HK-2 (cell line): ENCODE data around the gene KLHL3.
"Not testable (repeated sequence)": the region's sequence is repeated elsewhere in the genome, so short reads cannot be mapped to it uniquely, and the experiment has no call there.

ENCODE experiments used
- DNase-seq: peaks from one replicate; pipeline ENCODE4 v3.0.0-alpha.2; 2018; ENCODE audit not compliant: unreplicated experiment

KLHL3 gene, protein sequence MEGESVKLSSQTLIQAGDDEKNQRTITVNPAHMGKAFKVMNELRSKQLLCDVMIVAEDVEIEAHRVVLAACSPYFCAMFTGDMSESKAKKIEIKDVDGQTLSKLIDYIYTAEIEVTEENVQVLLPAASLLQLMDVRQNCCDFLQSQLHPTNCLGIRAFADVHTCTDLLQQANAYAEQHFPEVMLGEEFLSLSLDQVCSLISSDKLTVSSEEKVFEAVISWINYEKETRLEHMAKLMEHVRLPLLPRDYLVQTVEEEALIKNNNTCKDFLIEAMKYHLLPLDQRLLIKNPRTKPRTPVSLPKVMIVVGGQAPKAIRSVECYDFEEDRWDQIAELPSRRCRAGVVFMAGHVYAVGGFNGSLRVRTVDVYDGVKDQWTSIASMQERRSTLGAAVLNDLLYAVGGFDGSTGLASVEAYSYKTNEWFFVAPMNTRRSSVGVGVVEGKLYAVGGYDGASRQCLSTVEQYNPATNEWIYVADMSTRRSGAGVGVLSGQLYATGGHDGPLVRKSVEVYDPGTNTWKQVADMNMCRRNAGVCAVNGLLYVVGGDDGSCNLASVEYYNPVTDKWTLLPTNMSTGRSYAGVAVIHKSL

DNA sequence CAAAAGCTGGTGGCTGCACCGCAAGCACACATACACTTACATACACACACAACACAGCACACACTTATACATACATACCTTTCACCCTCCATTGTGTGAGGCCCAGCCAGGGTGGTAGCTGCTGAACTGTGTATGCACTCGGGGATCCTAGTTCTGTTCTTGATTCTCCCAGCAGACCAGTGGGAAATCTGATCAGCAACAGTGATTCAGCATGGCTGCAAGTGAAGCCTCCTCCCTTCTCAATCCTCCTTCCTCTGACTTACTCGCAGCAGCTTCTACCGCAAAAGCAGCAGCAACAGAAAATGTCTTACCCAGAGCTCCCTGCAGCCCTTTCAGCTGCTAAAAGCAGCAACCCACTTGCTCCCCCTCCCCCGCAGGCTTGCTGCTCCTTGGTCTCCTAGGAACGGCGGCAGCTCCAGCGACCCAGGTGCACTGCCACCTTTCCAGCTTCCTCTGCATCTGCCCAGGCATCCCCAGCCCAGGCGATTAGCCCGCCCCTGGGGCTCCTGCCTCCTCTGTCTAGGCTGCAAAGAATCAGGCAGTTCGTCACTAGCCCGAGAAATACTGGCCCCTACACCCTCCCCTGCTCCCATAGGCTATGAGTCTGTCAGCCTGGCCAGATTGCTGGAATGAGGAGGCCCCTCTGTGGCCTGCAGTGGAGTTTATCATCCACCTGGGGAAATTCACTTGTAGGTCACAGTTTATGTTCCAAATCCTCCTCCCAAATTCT is at the start of gene KLHL3:
KLHL3 (minus strand) TSS at position 535 of the 730 bp plus-strand sequence; CDS start at position 92, 443 bp downstream.
- no peak for DNase-seq

DNA sequence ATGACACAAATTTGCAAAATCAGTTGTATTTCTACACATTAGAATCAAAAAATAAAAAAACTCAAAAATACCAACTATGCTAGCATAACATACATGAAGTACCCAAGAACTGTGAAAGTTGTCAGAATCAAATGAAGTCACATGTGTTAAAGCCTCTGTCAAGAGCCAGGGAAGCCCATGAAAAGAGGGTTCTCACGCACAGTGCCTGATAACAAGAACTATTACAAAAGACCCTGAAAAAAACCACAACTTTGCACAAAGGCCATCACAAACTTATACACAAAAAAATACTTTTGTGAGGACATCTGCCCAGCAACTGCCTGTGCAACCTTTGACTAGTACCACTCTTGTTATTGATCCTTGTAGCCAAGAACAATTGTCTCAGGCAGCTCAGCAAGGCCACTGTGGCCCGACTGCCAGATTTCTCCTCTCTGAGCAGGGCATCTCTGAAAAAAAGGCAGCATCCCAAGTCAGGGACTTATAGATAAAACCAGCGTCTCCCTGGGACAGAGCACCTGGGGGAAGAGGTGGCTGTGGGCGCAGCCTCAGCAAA is 47.2 kb upstream of the KLHL3 start:
- DNase-seq, result no peak

DNA sequence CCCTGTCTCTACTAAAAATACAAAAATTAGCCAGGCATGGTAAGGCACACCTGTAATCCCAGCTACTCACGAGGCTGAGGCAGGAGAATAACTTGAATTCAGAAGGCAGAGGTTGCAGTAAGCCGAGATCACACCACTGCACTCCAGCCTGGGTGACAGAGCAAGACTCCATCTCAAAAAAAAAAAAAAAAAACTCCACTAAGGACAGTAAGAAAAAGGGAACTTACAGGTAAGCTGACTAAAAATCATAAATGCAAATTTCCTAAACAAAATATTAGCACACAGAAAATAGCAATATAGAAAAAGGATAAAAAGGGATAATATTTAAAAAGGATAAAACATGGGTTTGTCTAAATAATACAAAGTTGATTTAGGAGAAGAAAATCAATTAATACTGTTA is 46.2 kb upstream of the KLHL3 start:
- DNase-seq, result no peak

DNA sequence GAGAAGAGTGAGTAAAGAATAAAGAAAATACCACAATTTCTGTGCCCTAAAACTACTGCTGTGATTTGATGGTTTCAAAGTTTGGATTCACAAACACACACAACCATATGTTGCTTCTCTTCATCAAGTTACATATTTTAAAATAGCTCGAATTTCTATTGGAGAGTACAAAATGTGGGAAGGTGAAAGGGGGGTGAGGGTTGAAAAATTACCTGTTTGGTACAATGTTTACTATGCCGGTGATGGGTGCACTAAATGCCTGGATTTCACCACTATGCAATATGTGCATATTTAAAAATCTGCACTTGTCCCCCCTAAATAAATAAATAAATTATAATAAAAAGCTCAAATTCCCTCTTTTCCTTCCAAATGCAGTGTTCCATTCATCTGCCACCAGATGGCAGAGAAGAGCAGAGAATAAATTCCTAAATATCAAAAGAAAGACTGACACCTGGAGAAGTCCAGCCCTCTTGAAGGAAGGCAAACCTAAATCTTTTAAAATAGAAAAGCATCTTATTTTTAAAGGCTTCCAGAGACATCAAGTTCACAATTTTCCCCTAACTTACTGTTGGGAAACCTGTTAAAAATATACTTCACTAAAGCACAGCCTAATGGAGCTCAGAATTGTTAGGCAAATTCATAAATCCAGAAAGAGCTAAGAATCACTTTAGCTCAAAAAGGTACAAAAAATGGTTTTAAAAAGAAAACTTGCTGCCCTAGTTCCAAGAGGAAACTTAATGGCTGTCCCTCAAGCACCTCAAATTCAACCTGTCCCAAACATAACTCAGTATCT is 43.1 kb upstream of the KLHL3 start:
- DNase-seq, result no peak

DNA sequence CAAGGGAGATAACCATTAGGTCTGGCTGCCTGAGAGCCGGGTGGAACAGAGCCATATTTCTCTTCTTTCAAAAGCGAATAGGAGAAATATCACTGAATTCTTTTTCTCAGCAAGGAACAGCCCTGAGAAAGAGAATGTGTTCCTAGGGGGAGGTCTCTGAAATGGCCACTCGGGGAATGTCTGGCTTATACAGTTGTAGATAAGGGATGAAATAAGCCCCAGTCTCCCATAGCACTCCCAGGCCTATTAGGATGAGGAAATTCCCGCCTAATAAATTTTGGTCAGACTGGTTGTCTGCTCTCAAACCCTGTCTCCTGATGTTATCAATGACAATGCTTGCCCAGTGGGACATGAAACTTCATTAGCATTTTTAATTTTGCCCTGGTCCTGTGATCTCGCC is 32.0 kb upstream of the KLHL3 start:
- not testable (repeated sequence) for DNase-seq

DNA sequence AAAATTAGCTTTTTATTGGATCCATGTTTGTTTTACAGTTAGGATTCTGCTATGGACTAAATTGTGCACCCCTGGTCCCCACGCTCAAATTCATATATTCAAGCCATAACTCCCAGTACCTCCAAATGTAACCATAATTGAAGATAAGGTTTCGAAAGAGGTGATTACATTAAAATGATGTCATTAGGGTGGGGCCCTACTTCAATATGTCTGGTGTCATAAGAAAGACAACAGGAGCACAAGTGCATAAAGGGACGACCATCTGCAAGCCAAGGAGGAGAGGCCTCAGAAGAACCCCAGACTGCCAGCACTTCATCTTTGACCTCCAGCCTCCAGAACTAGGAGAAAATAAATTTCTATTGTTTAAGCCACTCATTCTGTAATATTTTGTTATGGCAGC is 25.7 kb upstream of the KLHL3 start:
- no peak for DNase-seq

DNA sequence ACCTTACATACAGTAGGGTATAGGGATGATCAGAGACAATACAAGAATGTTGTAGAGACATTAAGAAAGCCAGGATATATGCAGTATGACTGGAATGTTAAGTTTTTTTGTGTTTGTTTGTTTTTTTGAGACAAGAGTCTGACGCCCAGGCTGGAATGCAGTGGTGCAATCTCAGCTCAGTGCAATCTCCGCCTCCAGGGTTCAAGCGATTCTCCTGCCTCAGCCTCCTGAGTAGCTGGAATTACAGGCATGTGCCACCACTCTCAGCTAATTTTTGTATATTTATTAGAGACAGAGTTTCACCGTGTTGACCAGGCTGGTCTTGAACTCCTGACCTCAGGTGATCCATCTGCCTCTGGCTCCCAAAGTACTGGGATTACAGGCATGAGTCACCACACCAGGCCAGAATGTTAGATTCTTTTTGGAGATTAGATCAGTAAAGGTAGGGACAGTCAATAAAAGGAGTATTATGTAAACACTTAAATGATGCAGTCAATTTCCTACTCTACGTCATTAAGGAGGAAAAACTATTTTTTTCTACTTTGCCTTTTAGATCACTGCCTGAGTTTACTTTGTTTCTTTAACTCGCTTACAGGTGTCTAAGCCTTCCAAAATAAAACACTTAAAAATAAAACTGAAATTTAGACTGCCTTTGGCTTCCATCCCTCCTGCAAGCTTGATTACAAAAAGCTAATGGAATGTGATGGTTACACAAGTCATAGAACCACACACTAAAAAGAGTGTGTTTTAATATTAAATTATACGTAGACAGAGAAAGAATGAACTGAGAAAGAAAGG is 25.0 kb upstream of the KLHL3 start:
- no peak for DNase-seq

DNA sequence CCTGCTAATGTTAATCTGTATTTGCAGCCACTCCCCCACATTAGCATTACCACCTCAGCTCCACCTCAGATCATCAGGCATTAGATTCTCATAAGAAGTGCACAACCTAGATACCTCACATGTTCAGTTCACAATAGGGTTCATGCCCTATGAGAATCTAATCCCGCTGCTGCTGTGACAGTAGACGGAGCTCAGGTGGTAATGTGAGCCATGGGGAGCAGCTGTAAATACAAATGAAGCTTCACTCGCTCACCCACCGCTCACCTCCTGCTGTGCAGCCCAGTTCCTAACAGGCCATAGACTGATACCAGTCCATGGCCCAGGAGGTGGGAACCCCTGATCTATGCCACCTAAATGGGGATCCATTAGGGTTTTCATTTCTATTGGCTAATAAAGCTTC is 24.4 kb upstream of the KLHL3 start:
- no peak for DNase-seq

DNA sequence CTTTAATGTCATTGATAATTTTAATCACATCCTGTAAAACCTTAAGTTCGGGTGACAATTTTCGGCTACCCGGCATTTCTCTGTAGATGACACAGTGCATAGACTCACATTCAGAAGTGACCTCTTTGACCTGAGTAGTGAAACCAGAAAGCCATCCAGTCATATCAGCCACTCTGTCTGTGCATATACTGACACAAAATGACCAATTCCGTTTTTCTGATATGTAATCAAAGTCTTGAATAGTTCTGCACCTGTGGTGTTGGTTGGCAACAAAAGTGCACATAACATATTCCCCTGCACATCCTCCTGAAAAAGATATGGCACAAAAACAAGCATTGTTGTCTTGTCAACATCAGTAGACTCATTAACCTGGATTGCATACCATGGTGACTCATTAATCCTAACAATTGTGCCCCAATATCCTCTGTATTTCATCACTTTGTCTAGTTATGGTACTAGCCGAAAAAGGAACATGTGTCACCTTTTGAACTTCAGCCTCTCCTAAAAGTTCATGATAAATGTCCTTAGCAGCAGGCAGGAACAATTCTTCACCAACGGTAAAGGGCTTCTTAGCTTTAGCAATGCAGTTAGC is 22.9 kb upstream of the KLHL3 start:
- no peak for DNase-seq

DNA sequence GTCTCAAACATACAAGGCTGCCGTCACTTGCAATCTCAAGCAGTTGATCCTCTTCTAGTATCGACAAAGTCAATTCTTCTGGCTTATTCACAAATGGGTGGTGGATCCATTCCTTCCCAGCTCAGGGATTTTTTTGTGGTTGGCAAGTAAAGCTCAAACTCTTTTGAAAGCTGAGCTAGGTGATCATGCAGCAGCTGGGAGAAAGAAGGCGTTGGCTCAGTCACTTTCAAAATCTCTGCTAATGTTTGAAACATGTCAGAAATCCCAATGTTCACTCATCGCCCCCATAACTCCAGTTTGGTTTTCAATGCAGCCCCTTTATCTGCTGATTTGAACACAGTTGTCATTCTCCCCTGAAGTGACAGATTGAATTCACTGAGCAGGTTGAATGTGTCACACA is 22.2 kb upstream of the KLHL3 start:
- DNase-seq, result no peak

DNA sequence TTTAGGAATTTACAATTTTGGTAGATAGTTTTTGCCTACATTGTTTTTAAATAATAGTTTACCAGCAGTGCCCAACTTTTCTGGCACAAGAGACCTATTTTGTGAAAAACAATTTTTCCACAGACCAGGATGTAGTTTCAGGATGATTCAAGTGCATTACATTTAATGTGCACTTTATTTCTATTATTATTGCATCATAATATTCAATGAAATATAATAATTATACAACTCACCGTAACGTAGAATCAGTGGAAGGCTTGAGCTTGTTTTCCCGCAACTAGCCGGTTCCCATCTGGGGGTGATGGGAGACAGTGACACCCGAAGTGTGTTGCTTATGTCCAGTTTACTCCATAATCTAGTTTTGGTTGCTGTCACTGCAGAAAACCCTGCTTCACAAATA is 21.7 kb upstream of the KLHL3 start:
- no peak for DNase-seq

DNA sequence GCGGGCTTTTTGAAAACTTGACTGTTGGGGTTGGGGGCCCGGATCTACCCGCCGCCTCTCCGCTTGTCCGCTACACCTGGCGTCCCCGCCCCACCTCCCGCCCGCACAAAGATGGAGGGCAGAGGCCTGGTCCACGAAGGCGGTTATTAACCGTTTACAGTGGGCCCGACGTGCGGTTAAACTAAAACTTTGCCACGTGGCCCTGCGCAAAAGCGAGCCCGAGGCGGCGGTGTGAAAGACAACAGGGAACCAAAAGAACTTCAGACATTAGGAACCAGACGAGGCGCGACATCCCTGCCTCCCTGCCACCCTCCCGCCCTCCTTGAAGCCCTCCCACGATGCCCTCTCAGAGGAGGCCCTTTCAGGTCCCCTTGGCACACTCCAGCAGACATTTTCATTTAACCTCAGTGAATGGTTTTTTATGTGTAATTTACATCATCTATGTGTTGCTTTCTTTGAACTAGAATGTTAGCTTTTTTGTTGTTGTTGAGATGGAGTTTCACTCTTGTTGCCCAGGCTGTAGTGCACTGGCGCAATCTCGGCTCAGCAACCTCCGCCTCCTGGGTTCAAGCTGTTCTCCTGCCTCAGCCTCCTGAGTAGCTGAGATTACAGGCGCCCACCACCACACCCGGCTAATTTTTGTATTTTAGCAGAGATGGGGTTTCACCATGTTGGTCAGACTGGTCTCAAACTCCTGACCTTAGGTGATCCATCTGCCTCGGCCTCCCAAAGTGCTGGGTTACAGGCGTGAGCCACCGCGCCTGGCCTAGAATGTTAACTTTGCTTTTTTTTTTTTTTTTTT is 19.3 kb upstream of the KLHL3 start:
- no peak for DNase-seq

DNA sequence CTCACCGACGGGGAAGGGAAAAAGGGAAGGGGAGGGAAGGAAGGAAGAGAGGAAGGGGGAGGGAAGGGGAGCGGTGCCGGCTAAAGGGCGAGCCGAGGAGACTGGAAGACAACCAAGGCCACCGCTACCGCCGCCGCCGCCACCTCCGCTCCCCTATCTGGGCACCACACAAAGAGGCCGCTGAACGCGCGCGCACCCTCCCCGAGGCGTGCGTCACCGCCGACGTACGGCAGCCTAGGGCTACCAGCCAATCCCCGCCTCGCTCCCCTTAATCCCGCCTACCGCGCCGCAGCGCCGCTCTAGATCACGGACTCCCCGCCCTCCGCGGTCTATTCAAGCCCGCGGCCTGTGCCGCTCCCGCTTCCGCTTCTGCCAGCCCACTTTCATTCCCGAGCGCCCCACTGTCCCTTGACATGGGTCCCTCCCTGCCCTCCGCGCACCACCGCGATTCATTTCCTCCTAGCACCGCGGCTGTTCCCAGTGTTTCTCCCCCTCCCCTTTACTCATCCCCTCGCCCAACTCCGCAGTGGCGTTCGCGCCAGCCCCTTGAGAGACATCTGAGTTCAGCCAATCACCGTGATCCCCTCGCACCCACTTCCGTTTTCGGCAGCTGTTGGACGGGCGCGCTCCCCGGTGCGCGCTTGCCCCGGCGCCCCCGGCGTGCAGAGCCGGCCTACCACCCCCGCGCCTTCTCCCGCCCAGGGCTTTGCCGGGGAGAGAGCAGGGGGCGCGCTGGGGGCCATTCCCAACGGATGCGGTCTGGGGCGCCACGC is 18.5 kb upstream of the KLHL3 start, which contains the start of gene HNRNPA0:
HNRNPA0 (minus strand) TSS at position 176 of the 773 bp plus-strand sequence. CDS start 297 bp downstream, outside the sequence.
- peak; percentile 91 for DNase-seq

DNA sequence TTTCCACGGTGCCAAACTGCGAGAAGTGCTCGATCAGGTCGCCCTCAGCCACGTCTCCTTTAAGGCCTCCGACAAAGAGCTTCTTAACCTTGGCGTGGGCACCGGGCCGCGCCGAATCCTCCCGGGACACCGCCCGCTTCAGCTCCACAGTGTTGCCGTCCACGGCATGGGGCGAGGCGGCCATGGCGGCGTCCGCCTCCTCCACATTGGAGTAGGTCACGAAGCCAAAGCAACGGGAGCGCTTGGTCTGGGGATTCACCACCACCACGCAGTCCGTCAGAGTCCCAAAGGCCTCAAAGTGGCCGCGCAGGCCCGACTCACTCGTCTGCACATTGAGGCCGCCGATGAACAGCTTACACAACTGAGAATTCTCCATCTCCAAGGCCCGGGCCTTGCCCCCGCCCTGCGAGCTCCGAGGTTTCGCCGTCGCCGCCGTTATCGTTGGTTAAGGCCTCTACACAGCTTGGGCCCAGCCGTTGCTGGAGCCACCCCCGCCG is 17.9 kb upstream of the KLHL3 start:
- no peak for DNase-seq

DNA sequence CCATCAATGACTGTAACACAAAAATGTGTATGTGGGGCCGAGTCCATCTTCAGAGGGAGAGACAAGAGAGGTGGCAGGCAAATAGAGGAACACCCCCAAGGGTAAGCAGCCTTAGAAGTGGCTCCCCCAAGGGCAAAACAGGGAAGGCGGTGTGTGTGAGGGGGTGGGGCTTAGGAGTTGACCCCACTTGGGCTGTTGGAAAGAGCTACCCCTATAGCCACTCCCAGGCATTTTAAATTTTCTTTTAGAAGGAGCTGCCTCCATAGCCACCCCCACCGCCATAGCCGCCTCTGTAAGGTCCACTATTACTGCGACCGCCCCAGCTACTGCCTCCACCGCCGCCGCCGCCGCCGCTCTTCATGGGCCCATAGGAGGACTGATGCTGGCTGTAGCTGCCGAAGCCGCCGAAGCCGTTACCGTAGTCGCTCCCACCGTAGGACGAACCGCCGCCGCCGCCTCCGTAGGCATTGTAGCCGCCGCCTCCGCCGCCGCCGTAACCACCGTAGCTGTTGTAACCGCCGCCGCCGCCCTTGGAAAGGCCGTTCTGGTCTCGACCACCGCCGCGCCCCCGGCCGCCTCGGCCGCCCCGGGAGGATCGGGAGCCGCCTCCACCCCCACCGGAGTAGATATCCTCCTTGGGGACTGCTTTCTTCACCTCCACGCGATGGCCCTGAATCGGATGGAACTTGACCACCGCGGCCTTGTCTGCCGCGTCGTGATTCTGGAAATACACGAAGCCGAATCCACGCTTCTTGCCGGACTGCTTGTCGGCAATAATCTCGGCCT is 17.2 kb upstream of the KLHL3 start:
- DNase-seq, result peak; percentile 8

DNA sequence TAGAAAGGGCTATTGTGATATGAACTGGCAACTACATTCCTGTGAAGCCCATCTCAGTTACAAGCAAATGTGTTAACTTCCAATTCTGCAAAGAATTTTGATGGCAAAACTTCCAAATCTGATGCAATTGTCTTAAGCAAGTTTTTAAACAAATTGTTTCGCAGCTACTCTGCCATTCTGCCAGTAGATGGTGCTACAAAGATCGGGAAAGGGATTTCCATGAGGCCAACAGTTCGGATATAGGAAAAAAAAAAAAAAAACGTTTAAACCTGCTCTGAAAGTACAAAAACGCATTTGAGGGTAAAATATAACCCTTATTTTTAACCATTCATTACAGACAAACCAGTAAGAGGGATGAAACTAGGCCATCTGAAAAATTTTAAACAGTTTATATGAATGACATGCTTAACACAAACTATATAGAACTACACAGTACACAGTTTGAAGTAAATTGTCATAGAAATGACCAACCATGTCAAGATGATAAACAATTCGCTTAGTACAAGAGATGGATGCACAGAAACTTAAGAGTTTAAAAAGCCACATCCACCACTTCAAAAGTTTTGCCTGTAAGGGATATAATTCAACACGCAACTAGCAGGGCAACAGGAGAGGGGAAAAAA is 16.1 kb upstream of the KLHL3 start:
- no peak for DNase-seq

DNA sequence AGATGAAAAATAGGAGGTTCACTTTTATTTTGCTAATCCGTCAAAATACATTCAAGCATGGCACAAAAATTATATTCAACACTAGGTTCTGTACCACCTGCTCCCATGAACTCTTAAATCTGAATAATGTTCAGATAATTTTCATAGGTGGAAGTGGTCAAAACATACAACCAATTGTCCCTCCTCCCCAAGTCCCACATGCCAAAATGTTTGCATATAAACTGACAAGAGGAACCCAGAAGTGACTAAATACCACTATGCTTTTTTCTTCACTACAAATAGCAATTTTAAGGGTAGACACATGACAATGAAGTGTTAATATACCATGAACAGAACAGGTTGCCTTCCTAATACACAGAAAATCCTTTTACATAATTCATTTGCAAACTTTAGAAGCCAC is 14.5 kb upstream of the KLHL3 start:
- no peak for DNase-seq
